Measurements from ENCODE around the gene GPR4.

DNA sequence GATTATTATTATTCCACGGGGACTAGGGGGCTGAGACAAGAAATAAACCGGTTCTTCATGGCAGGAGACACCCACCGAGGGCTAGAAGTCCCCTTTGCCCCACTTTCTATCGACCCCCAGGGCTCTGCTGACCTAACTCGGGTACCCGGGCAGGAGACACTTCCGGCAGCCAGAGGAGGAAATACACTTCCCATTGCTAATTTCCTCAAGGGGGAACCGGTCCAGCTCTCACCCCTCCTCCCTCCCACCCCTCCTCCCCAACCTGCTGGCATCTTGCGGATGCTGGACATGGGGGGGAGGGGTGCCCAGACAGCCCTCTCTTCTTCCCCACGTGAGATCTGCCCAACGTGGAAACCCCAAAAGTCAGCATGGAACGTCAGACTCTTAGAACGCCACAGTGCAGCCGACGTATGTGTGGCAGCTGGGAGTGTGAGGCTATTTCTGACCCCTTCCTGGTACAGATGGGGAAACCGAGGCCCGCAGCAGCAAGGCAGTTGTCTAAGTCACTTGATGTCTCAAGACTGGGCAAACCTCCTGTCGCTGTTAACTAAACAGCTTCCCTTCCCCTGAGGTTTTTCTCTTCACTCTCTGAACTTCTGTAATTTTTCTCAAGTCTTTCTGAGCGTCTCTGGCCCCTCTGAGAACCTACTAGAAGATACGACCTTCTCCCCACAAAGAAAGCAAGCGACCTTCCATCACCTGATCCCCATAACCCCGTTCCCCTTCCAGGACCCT, 3.6 kb downstream of the GPR4 start:
- no peak for TF ChIP-seq TAF1 (IDR thresholded peaks at IDR 0.05; ENCODE audit: borderline replicate concordance, insufficient read depth, low read length)
- no peak for TF ChIP-seq POLR2AphosphoS5 (IDR thresholded peaks at IDR 0.05; ENCODE audit: low read depth, low read length)
- TF ChIP-seq, protein P1, sequence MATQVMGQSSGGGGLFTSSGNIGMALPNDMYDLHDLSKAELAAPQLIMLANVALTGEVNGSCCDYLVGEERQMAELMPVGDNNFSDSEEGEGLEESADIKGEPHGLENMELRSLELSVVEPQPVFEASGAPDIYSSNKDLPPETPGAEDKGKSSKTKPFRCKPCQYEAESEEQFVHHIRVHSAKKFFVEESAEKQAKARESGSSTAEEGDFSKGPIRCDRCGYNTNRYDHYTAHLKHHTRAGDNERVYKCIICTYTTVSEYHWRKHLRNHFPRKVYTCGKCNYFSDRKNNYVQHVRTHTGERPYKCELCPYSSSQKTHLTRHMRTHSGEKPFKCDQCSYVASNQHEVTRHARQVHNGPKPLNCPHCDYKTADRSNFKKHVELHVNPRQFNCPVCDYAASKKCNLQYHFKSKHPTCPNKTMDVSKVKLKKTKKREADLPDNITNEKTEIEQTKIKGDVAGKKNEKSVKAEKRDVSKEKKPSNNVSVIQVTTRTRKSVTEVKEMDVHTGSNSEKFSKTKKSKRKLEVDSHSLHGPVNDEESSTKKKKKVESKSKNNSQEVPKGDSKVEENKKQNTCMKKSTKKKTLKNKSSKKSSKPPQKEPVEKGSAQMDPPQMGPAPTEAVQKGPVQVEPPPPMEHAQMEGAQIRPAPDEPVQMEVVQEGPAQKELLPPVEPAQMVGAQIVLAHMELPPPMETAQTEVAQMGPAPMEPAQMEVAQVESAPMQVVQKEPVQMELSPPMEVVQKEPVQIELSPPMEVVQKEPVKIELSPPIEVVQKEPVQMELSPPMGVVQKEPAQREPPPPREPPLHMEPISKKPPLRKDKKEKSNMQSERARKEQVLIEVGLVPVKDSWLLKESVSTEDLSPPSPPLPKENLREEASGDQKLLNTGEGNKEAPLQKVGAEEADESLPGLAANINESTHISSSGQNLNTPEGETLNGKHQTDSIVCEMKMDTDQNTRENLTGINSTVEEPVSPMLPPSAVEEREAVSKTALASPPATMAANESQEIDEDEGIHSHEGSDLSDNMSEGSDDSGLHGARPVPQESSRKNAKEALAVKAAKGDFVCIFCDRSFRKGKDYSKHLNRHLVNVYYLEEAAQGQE (IDR thresholded peaks at IDR 0.05; ENCODE audit: insufficient read depth in 1 of 2, low read depth in 2 of 2, low read length in 2 of 2): no peak
- TF ChIP-seq SIN3A (IDR thresholded peaks at IDR 0.05; ENCODE audit: borderline replicate concordance, insufficient read depth, low read length): no peak
- no peak for TF ChIP-seq FOXP2 (optimal IDR thresholded peaks at IDR 0.05; ENCODE audit: borderline replicate concordance, extremely low read depth, extremely low read length, insufficient read depth)
